Measurements from ENCODE around the gene MAP2K7.
A peak's percentile ranks its signal among the peaks of the same experiment; 100 is the strongest.
"Not testable (repeated sequence)": the region's sequence is repeated elsewhere in the genome, so short reads cannot be mapped to it uniquely, and the experiment has no call there.

Gene MAP2K7

GRCh38 chr19:7908742-7909461 lies 5.2 kb downstream of the MAP2K7 start:
- no peak for DNase-seq

- DNase-seq = no peak
Measured at GRCh38 chr19:7909471-7910067, 5.9 kb downstream of the MAP2K7 start.

GRCh38 chr19:7910321-7911161 lies 6.9 kb downstream of the MAP2K7 start:
- no peak for DNase-seq

- no peak for DNase-seq
Measured at GRCh38 chr19:7911508-7912143, 7.9 kb downstream of the MAP2K7 start.

GRCh38 chr19:7912144-7912696 lies 8.5 kb downstream of the MAP2K7 start:
- DNase-seq = no peak

DNA sequence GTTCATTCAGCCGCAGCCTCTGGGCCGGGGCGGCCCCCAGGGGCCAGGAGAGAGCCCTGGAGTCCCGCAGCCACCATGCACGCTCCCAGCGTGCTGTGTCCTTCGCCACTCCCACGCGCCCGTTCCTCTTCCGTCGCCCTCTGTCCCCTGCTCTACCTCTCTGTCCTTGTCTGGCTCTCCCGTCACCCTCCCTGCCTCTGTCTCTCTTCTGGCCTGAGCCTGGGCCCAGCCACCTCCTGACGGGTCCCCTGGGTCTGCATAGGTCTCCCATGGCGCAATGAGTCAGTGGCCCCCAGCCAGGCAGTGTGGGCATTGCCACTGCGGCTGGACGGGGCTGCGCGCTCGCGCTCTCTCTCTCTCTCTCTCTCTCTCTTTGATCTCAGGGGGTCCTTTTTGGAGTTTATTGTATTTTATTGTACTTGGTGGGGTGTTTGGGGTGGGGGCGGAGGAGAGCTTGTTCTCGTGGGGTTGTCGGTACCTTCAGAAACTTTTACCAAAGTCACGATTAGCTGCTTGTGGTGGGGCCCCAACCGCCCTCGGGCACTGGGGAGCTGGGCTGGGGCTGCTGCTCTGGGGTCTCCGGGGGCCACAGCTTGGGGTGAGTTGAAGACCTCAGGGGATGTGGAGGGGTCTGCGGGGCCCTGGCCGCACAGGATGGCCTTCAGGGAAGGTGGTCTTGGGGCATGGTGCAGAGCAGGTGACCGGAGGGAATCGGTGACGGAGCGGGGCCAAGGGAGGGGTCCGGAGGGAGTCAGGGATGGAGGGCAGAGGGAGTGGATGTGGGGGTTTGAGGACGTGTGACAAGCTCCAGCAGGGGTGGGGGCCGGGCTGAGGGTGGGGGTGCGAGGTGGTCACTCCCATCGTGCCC lies 9.3 kb downstream of the MAP2K7 start:
- DNase-seq = no peak

DNA sequence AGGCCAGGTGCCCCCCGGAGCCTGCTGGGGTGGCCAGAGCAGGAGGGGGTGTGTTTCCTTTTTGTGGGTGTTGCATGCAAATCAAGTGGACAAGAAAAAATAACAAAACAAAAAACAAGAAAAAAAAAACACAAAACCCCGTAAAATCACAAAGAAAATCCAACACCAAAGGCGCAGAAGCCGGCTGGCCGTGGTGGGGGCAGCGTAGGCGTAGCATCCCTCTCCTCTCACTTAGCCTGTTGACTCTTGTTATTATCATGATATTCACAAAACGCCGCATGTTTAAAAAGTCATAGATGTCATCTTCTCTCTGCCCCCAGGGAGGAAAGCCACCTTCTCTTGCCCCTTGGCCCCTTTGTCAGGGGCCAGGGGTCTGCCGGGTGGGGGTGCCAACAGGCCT lies 10.0 kb downstream of the MAP2K7 start:
- no peak for DNase-seq

- DNase-seq = no peak
Measured at GRCh38 chr19:7914099-7914498, 10.4 kb downstream of the MAP2K7 start.

GRCh38 chr19:7914598-7915045 lies 10.9 kb downstream of the MAP2K7 start, which contains the start of gene TGFBR3L:
TSS of gene TGFBR3L (plus strand) at chr19:7914830.
- no peak for DNase-seq

GRCh38 chr19:7915250-7916102 lies 11.8 kb downstream of the MAP2K7 start:
- DNase-seq = no peak

DNA sequence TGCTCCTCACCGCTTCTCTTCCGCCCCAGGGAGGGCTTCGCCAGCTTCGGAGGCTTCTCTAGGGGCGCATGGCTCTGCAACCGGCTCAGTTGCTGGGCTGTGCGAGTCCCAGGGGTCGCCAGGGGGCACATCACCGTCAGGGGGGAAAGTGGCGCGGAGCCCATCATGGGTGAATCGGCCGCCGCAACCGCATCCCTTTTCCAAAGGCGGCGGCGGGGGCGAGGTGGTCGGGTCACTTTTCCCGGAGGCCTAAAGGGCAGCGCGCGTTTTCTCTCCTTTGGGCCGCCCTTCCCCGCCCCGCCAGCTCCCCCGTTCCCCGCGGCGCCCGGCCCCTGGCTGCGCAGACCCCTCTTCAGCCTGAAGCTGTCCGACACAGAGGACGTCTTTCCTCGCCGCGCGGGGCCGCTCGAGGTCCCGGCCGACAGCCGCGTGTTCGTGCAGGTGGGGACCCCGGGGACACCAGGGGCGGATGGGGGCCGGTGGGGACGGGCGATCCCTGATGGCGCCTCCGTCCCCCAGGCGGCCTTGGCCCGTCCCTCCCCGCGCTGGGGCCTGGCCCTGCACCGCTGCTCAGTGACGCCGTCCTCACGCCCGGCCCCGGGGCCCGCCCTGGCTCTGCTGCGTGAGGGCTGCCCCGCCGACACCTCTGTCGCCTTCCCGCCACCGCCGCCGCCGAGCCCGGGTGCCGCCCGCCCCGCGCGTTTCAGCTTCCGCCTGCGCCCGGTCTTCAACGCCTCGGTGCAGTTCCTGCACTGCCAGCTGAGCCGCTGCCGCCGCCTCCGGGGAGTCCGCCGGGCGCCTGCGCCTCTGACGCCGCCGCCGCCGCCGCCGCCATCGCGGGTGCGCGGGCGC lies 12.7 kb downstream of the MAP2K7 start:
- DNase-seq = peak; percentile 65 to 72

DNA sequence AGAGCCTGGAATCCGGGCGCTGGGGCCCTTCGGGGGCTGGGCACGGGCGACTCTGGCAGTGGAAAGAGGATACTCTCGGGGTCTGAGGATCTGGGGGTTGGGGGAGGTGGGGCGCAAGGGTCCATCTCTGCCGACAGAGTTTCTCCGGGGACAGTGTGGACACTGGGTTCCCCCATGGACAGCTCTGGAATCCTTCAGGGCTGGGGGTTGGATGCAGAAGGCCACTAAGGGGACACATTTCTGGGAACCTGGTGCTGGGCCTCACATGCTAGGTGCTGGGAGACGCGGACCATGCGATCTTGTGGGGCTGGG lies 13.2 kb downstream of the MAP2K7 start:
- DNase-seq = no peak

DNA sequence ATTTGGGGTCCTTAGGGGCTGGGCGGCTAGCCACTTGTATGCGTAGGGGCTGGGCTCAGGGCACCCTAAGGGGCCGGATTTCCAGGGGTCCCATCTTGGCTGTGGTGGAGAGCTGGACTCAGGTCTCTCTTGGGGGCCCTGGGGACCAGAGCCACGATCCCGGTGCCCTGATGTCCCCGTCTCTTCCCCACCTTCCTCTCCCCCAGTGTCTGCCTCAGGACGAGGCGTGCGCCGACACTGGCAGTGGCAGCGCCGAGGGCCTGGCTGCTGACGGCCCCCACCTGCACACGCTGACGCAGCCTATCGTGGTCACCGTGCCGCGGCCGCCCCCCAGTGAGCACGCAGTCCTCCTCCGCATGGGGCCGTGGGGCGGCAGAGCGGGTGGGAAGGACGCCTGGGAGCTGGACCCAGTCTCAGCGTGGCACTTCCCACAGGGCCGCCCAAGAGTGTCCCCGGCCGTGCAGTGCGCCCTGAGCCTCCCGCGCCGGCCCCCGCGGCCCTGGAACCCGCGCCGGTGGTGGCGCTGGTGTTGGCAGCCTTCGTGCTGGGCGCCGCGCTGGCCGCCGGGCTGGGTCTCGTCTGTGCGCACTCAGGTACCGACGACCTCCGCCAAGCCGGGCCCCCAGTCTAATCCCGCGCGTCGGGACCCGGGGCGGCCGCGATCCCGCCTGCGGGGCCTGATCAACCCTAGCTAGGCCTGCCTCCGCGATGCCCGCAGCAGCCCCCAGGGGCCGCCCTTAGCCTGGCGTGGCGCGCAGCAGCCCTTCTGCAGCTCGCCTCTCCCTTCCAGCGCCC lies 13.8 kb downstream of the MAP2K7 start:
- DNase-seq = peak; percentile 66 to 78

DNA sequence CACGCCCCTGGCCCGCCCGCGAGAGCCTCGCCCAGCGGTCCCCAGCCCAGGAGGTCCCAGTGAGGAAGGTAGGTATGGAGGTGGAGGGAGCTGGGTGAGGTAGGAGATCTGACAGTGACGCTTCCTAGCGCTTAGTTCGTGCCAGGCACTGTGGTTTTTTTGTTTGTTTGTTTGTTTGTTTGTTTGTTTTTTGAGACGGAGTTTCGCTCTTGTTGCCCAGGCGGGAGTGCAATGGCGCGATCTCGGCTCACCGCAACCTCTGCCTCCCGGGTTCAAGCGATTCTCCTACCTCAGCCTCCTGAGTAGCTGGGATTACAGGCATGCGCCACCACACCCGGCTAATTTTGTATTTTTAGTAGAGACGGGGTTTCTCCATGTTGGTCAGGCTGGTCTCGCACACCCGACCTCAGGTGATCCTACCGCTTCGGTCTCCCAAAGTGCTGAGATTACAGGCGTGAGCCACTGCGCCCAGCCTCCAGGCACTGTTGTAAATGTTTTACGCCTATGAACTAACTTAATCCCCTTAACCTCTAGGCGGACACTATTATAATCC lies 14.5 kb downstream of the MAP2K7 start:
- DNase-seq = not testable (repeated sequence)

DNA sequence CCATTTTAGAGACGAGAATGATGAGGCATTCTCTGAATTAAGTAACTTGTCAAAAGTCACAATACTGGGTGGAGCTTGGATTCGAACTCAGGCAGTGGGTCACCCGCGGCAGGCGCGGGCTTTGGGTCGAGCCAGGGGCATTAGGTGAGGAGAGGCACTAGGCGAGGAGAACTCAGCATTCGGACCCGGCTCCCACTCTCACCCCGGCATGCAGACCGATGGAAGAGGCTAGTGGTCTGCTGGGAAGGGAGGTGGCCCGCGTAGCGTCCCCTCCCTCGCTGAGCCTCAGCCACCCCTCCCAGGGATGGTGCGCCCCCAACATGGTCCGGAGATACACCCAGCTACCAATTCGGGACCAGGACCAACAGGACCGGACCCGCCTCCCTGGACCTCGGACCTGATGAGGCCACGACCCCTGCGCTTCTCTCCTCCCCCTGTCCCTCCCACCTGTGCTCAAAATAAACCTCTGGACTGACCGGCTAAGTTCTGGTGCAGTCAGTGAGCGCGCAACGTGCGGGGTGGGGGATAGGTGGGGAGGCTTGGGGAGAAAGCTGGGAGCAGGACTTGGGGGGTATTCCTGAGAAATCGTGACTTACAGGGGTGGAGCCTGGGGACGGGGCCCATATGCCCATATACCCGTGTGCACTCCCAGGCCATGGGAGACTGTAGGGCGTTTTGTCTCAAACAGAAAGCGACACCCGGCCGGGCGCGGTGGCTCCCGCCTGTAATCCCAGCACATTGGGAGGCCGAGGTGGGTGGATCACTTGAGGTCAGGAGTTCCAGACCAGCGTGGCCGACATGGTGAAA lies 15.1 kb downstream of the MAP2K7 start:
- DNase-seq = no peak

- DNase-seq = peak; percentile 98 to 99
Measured at GRCh38 chr19:7919610-7920518, 16.2 kb downstream of the MAP2K7 start, which contains the start of gene SNAPC2. TSS of gene SNAPC2 (plus strand) at chr19:7920338. CDS start at chr19:7920367, 29 bp downstream.
